HG02798 (cell line): ENCODE data around the gene SHISA6.

ENCODE experiments used
- ATAC-seq: cut with Tn5 transposase; IDR thresholded peaks from one replicate; pipeline ENCODE4 v1.9.1; 2021; ENCODE audit warnings: mild to moderate bottlenecking; ENCODE audit not compliant: unreplicated experiment, poor library complexity

SHISA6 gene

DNA sequence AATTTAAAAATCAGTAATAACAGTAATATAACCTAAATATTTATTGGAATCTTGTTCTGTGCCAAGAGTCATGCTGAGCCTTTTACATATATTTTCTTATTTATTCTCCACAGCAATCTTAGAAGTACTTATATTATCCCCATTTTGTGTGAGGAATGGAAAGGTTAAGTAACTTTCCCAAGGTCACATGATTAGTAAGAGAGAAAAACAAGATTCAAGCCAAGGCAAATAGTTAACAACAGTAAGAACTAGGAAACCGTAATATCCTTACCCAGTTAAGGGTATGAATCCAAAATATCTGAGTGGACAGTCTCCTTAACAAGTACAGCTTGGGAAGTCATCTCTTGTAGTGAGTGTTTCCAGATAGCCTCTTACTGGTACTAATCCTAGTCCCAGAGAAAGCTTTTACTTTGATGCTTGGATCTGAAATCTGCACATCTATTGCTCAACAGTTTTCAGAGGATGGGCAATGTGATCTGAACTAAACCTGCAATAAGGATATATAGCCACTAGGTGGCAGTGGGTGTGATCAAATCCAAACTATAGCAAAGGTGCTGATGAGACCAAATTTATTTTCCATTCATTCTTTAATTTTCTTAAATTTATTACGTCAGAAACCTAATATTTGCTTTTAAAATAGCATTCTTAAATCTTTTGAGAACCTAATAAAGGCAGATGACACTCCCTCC is 23.3 kb downstream of the SHISA6 start:
- no peak for ATAC-seq

DNA sequence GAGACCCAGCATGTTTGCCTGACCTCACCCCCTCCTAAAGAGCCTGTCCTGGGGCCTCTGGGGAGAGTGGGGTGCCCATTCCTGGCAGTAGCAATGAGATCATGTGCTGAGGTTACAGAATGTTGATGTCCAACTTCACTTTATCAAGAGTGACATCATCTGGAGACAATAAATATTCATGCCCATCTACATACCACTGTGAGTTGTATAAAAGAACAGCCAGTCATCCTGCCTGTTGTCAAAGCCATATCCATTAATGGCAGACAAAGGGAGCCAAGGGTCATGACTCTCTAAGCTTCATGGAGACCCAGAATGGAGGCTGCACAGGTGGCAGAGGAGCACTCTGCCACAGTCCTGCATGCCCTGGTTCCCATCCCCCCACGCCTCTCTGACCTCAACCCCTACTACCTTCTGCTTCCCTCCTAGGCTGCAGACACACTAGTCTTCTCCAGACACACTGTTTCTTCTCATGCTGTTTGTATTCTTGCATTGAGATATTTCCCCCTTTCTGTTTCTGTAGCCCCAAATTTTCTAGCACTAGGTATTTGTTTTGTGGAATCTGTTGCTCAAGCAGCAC is 27.1 kb downstream of the SHISA6 start:
- ATAC-seq: no peak

DNA sequence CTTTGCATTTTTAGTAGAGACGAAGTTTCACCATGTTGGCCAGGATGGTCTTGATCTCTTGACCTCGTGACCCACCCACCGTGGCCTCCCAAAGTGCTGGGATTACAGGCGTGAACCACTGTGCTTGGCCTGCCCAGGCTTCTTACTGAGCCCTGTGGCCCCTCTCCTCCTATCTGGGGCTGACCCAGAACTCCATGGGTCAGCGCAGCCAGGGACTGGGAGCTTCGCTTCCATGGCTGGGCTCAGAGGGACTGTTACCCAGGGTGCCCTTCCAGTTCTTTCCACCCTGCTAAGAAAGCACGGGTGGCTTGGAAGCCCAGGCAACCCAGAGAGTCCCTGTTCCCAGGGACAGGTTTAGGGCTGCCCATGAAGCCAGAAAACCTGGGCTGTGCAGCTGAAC is 28.2 kb downstream of the SHISA6 start:
- no peak for ATAC-seq

DNA sequence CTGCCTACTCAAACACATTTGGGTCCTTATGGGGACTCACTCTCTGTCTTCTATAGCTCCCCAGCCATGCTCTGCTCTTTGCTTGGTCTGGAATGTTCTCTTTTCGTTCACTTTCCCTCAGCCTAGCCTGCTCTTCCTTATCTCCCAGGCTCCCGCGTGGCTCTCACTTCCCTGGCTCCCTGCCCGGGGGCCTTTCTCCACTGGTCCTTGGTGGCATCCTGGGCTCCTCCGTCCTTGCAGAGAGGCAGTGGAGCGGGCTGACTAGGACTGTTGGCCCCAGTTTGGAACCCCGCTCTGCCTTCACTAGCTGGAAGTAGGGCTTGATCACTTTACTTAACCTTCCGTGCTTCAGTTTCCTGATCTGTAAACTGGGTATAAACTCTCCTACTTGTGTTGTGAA is 31.2 kb downstream of the SHISA6 start:
- ATAC-seq: no peak

DNA sequence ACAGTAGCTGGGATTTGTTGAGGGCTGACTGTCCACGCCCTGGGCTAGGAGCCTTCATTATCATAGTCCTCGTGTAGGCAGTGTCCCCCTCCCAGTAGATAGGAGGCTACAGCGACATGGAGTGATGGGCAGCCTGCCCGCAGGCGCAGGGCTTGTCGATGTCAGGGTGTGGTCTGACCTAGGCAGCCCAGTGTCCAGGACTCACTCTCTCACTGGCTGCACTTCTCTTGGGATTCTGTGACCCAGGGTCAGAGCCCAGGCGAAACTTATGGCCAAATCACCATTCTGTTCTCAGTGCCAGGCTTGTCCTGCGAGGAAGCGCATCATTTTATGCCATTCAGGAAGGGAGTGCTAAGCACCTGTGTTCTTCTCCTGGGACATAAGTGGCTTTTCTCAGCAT is 32.6 kb downstream of the SHISA6 start:
- ATAC-seq: no peak

DNA sequence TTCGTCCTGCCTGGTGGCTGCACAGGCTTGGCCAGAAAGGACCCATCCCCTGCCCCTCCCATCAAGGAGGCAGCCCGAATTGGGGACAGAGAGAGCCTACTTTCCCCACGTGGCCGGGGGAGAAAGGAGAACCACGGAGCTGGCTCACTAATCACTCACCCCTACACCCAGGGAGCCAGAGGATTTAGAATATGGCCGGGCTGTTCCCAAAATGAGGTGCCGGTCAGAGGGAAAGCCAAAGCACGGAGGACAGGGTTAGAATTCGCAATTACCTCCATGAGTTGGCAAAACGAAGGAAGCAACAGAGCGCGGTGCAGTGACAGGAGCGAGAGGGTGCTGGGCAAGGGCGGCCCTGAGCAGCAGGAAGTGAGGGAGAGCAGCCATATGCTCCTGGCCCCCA is 33.1 kb downstream of the SHISA6 start:
- ATAC-seq: no peak

DNA sequence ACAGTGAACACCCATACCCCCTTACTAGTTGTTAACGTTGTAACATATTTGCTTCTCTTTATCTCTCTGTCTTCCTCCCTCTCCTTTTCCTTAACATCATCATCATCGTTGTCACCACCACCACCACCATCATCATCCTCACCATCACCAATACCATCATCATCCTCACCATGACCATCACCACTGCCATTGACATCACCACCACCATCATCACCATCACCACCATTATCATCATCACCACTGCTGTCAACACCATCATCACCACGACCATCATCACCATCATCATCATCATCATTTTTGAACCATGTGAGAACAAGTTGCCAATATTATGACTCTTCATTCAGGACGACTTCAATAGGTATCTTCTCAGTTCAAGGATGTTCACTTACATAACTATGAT is 35.5 kb downstream of the SHISA6 start:
- no peak for ATAC-seq

DNA sequence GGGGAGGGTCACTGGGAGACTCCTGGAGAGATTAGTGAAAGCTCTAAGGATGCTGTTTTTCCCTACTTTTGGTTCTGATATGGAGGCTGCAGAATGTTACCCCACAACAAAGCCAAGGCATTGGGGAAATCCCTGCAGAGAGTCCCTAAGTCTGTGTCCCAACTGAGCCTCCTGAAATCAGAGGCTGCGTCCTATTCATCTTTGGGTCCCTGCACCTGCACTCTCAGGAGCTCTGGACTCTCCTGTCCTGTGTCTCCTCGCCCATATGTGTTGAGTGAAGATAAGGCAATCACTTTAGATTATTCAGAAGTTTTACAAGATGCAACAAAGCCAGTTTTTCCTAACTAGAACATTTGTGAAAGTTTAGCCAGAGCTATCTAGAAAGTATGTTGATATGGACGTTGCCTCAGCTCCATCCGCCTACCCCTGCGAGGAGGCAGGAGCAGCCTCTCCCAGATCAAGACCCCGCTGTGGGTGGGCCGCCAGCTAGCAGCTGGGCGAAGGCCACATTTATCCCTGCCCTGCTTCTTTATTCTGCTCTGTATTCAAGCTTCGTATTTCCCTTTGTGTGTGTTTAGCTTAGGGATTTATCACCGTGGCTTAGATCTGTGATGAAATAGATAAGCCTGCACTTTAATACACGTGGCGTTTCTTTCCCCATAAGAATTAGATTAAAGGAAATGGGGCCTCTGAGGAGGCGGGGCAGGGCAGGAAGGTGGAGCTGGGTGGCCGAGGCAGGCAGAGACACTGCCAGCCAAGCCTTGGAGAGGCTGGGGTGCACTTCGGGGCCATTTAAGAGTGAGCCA is 37.4 kb downstream of the SHISA6 start:
- no peak for ATAC-seq

DNA sequence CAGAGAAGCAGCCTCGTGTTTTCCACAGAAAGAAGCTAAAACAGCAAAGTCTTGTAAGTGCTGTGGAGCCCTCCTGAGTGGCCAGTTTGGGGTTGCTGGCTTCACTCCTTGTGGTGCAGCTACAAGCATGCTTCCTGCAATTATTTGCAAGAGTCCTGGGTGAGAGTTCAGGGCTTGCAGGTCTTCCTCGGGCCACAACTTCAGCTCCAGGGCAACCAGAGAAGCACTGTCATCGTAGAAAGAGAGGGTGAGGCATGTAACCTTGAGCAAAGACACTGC is 37.9 kb downstream of the SHISA6 start:
- ATAC-seq: no peak

DNA sequence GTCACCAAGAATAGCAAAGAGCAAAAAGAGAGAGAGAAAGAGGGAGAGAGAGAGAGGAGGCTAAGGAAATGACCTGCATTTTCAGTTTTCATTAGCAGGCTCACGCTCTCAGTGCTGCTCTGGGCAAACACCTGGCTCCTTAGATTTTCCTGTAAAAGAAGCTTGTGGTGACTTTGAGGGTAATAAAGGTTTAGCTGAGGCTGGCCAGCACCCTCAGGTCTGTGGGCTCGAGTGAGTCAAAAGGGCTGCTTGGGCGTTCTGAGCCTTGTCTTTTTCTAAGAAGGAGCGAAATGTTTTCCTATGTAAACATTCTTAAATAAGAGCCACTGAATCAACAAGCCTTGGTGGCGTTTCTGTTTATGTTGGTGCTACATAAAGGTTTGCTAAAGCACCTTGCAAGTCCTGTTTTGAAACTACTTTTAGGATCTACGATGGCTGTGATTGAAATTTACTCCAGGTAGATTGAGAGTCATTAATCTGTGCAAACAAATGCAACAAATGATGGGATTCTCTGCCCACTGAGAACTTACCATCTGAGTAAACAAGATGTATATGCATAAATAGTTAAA is 38.8 kb downstream of the SHISA6 start:
- no peak for ATAC-seq

DNA sequence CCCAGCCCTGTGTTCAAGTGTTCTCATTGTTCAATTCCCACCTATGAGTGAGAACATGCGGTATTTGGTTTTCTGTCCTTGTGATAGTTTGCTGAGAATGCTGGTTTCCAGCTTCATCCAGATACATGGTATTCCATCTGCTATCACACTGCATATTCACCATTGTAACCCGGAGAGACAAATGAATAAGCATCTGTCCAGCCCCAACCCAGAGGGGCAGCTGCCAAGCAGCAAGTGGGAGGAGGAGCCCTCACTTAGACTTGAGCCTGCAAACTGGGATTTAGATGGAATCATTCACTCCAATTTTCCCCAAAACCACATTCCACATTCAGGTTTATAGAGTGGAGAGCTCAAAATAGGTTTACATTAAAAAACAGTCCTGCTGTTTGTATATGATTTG is 41.6 kb downstream of the SHISA6 start:
- ATAC-seq: no peak

DNA sequence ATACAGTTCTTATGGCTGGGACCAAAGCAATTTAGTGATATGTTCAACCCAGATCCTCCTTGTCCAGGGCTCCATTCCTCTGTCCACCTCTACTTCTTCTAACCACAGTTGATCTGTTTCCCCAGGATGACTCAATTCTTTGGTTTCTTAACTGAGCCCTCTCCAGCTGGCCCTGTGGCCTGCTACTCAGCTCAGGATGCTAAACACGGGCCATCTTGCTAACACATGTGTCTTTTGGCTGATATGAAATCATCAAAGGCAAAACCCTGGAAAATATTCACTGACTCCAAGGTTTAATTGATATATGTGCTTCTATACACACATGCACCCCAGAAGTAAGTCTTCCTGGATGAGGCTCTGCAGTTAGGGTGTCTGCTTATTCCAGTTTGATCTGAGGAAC is 43.8 kb downstream of the SHISA6 start:
- ATAC-seq: no peak

DNA sequence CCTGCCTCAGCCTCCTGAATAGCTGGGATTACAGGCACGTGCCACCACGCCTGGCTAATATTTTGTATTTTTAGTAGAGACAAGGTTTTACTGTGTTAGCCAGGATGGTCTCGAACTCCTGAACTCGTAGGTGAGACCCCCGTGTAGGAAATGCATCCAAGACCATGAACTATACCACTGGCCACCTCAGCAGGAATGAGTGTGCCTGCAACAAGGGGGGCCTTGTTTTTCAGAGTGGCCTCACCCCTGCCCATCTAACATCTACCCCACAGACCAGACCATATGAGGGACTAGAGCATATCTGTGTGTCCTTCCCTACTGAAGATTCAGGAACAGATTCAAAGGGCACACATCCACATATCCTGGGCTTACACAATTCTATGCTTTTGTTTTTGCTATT is 44.9 kb downstream of the SHISA6 start:
- no peak for ATAC-seq

DNA sequence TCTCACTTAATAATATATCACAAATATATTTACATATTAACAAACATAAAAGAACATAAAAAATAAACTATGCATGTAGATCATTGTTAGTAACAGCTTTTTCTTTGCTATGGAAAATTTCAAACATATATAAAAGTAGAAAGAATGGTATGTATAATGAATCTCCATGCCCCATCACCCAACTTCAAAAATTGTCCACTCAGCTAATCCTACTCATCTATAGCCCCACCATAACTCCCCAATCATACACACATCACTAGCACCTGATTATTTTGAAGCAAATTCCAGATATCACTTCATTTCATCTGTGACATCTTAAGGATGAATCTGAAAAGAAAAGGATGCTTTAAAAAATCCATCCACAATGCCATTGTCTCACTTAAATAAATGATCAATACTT is 46.8 kb downstream of the SHISA6 start:
- ATAC-seq: no peak

DNA sequence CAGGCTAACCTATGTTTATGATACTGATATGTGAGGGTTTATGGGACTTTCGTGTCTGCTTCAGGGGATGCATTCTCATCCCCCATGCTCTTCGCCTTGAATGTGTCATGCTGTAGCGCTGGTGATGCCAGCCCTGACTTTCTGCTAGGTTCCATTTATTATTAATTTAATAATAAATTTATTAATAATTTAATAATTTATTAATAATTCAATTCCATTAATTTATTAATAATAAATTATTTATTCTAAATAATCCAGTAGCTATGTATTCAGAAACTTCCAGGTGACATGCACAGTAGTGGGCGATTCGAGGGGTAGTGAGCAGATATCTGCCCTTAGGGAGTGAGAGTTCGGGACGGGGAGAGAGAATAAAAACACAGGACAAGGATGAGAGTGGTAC is 49.8 kb downstream of the SHISA6 start:
- no peak for ATAC-seq

DNA sequence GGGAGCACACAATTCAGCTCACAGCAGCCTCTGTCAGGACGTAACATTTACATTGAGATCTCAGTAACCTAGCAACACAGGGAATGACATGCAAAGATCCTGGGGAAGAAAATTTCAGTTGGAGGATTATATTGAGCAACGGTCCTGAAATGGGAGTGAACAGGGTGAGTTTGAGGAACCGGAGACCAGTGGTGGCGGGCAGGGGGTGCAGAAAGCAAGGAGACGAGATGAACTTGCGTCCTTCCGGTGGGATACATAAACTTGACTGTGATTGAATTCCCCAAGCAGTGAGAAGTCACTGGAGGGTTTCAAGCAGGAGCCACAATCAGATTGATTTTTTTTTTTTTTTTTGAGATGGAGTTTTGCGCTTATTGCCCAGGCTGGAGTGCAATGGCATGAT is 51.5 kb downstream of the SHISA6 start:
- no peak for ATAC-seq

DNA sequence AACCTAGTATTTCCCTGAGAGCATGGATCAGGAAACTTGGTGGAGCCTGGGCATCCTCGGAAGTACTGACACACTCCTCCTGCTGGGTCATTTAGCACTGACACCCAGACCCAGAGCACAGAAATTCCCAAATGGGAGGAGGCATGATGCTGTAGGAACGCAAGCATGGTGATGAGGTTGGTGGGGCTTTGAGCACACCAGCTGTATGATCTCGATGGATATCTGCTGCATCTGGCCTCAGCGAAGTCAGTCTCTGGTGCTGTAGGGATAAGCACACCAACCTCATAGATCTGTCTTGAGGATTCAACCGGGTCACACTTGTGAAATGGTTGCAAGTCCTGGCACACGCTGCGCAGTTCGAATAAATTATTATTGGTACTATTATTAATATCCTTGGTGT is 52.5 kb downstream of the SHISA6 start:
- no peak for ATAC-seq

DNA sequence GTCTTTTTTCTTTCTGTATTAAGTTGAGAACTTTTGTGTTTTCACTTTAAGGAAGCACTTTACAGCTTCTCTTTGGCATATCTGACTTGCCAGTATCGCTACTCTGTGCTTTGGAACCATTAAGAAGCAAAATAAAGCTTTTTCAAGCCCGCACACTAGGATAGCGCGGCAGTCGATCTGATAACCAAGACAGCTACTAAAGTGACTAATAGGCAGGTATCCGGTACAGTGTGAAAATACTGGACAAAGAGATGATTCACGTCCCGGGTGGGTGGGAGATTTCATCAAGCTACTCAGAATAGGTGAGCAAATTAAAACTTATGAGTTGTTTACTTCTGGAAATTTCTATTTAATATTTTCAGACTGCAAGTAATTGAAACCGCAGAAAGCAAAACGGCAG is 53.8 kb downstream of the SHISA6 start:
- no peak for ATAC-seq

DNA sequence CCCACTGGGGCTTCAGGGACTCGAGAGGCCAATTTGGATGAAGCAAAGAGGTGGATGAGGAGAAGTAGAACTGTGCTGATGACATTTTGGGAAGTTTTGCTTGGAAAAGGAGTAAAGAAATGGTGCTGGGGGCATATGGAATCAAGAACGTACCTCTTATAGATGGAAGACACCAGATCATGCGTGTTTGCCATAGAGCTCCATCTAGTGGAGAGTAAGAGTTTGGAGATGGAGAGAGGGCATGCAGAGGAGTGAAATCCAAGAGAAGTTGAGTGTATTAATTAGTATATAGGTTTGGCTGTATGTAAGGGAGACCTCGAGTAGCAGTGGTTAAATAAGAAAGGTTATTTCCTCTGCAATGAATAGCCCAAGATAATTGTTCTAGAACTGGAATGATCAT is 56.0 kb downstream of the SHISA6 start:
- ATAC-seq: no peak

DNA sequence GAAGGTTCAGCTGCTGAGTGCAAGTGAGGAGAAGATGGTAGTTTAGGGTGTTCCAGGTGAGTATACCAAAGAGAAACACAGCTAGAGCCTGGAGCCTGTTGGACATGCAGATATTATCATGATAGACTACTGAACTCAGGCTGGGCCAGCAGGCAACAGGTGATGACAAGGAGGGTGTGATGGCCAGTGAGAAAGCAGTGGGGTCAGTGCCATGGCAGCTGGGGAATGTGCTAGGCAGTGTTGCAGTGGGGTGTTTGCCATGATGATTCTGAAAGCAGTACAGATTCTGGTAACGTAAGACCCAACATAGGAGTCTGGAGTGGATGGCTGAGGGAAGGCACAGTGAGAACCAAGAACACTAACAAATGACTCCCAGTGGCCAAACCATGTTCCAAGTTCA is 57.4 kb downstream of the SHISA6 start:
- ATAC-seq: no peak

DNA sequence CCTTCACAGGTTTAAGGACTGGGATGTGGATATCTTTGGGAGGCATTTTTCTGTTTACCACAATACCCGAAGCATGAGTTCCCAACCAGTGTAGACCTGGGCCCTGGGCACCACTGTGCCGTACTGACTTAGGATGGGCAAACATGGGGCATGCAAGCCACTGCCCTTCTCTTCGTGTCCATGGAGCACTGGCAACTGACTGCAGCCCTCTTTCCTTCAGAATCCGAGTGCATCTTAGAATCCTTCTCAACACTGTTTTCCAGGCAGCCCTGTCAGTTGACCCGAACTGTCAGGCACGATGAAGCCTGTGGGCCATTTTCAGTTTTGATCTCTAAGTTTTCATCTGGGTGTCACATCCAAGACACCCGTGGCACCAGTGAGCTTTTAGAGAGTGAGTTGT is 59.2 kb downstream of the SHISA6 start:
- ATAC-seq: no peak

DNA sequence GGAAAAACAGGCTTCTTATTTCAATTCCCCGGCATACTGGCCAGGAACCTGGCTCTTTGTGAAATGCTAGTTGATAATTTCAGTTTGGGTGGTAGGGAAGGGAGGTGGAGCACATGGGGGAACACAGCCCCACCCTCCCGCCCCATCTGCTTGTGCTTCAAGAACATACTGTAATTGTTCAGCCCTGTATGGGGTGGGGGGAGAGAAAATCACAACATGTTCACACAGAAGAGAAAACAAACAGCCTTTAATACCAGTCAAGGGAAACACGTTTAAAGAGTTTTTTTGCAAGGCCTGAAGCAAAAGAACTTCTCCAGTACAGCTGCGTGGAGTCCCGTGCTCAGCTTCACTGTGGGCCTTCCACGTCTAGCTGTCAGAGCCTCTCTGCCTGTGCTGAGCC is 59.7 kb downstream of the SHISA6 start:
- ATAC-seq: no peak
